ENCODE measurements around the gene TNFAIP2. TPM values are rescaled to one million over a fixed set of nuclear protein-coding genes. Genes with fewer than 3 reads are reported as not detected.

Gene TNFAIP2
- total and polyA plus RNA-seq, 2 of the 4 experiments (the other 2 are of a cell fraction) = 6.3 to 9.6 TPM

- no peak overlapping the region for H3K4me2 ChIP-seq (ENCODE audit: low read depth, low read length)
- H4K20me1 ChIP-seq (ENCODE audit: insufficient read depth, low read length) = peaks cover 3% of the 10 kb centered on the region; the same call in 1 of the 2 replicates
- H3K18ac ChIP-seq (ENCODE audit: low read depth, low read length) = no peak overlapping the region
- H2AK9ac ChIP-seq (replicated peaks; ENCODE audit: low read depth, low read length, poor library complexity) = peak overlapping the region; percentile 89
- no peak overlapping the region for H3K56ac ChIP-seq (ENCODE audit: extremely low read depth, insufficient read depth, low read length)
- H3K36me3 ChIP-seq (ENCODE audit: control insufficient read depth, insufficient read depth, low read length) = no peaks in the 10 kb centered on the region
- BruUV-seq (replicated peaks) = no TSS peak
- H3K4me1 ChIP-seq (ENCODE audit: control insufficient read depth, insufficient read depth, low read length) = peaks cover 14% of the 10 kb centered on the region
- in situ Hi-C loops (cut with MboI; ENCODE audit: low sequenced_read_pairs) (no loop called here), dilution Hi-C loops (cut with HindIII; ENCODE audit: low sequenced_read_pairs, unreplicated experiment) (no loop called here), intact Hi-C loops (cut with micrococcal nuclease) (no loop called here)
- peaks cover 9% of the 10 kb centered on the region for H3K9me1 ChIP-seq (ENCODE audit: insufficient read depth, low read length)
- H3K14ac ChIP-seq (replicated peaks; ENCODE audit: low read depth, low read length) = no peak overlapping the region
- no peak overlapping the region for H4K8ac ChIP-seq (ENCODE audit: low read depth in 2 of 2, low read length in 2 of 2)
- ChIA-PET CTCF (no interaction called here), POLR2A (ENCODE audit: unreplicated experiment) (no interaction called here)
- H3K9me3 ChIP-seq (ENCODE audit: control insufficient read depth, insufficient read depth, low read length) = no peaks in the 10 kb centered on the region
- DNase-seq (no peak), ATAC-seq (ENCODE audit: low read depth) (no peak)
- no peak overlapping the region for H2BK15ac ChIP-seq (ENCODE audit: low read depth, low read length)
- H2AK5ac ChIP-seq (ENCODE audit: low read depth, low read length) = peak overlapping the region; percentile 54
- H2BK120ac ChIP-seq (ENCODE audit: low read depth, low read length) = 0 out of 2 replicates have a peak overlapping the region, but pooled peaks have one; percentile 13
- H4K5ac ChIP-seq (ENCODE audit: low read depth, low read length) = no peak overlapping the region
- H3K23ac ChIP-seq (ENCODE audit: low read depth, low read length) = no peak overlapping the region
- H3K9ac ChIP-seq (ENCODE audit: low read depth, low read length) = no peak overlapping the region
- 87% methylated on average over 7 of the region's 12 CpGs; no CpG with 5 or more reads in 1 of the 2 experiments for WGBS, 2 experiments (ENCODE audit: extremely low coverage in 2 of 2, insufficient read length in 1 of 2)
- no peak overlapping the region for H2BK20ac ChIP-seq (ENCODE audit: low read depth, low read length)
- H4K91ac ChIP-seq (ENCODE audit: insufficient read depth, low read depth, low read length) = no peak overlapping the region
- no peak for TF ChIP-seq RCOR1 (IDR thresholded peaks at IDR 0.05; ENCODE audit: insufficient replicate concordance, low read length)
- no peak for TF ChIP-seq CEBPB (IDR thresholded peaks at IDR 0.05; ENCODE audit: low read depth, low read length)
- no peak for TF ChIP-seq POLR2A (IDR thresholded peaks at IDR 0.05; ENCODE audit: low read depth, low read length)
- no peak for TF ChIP-seq CHD1 (IDR thresholded peaks at IDR 0.05; ENCODE audit: low read depth, low read length)
- TF ChIP-seq SMC3 (IDR thresholded peaks at IDR 0.05; ENCODE audit: low read depth, low read length) = no peak
- no peak for TF ChIP-seq NFE2L2 (IDR thresholded peaks at IDR 0.05; ENCODE audit: low read depth, low read length)
- no peak for TF ChIP-seq MAFK (IDR thresholded peaks at IDR 0.05; ENCODE audit: low read depth, low read length)
- TF ChIP-seq BHLHE40 (IDR thresholded peaks at IDR 0.05; ENCODE audit: low read depth, low read length) = no peak
- TF ChIP-seq ELK1 (IDR thresholded peaks at IDR 0.05; ENCODE audit: borderline replicate concordance, low read depth, low read length) = no peak
- no peak for TF ChIP-seq MXI1 (IDR thresholded peaks at IDR 0.05; ENCODE audit: borderline replicate concordance, low read depth, low read length)
- no peak for TF ChIP-seq RFX5 (IDR thresholded peaks at IDR 0.05; ENCODE audit: low read depth, low read length)
- no peak for TF ChIP-seq FOS (IDR thresholded peaks at IDR 0.05; ENCODE audit: low read depth, low read length)
- no peak overlapping the region for H3K4me3 ChIP-seq (ENCODE audit: insufficient read depth, low read depth, low read length)
- H3K27me3 ChIP-seq (ENCODE audit: control insufficient read depth, insufficient read depth, low read length) = peaks cover 6% of the 10 kb centered on the region; the same call in 1 of the 2 replicates
- H3K4ac ChIP-seq (ENCODE audit: low read depth, low read length) = no peak overlapping the region
- H3K79me1 ChIP-seq (ENCODE audit: low read depth in 1 of 2, low read length in 2 of 2) = no peaks in the 10 kb centered on the region; a peak in 1 of 4 replicates
- no peak overlapping the region for H2BK5ac ChIP-seq (ENCODE audit: low read depth, low read length, poor library complexity, severe bottlenecking)
- no peak overlapping the region for H3K27ac ChIP-seq (ENCODE audit: insufficient read depth, low read length)
- peak overlapping the region; percentile 29 for H2AFZ ChIP-seq (replicated peaks; ENCODE audit: low read length, poor library complexity)
These were observed 6.2 kb downstream of the TNFAIP2 start for GRCh38 chr14:103129301-103130016.

Measured in IMR-90 (cell line).